ENCODE measurements around the gene NOL4L. TPM values are rescaled to one million over a fixed set of nuclear protein-coding genes. Genes with fewer than 3 reads are reported as not detected.

The NOL4L gene
- 7.5 and 9.5 TPM in 2 replicates for total RNA-seq (2014; rRNA removed; shearing (Covaris generic))
- 13.5 and 17.2 TPM in 2 replicates for polyA plus RNA-seq (2014; cell fraction: nucleus; rRNA removed)

DNA sequence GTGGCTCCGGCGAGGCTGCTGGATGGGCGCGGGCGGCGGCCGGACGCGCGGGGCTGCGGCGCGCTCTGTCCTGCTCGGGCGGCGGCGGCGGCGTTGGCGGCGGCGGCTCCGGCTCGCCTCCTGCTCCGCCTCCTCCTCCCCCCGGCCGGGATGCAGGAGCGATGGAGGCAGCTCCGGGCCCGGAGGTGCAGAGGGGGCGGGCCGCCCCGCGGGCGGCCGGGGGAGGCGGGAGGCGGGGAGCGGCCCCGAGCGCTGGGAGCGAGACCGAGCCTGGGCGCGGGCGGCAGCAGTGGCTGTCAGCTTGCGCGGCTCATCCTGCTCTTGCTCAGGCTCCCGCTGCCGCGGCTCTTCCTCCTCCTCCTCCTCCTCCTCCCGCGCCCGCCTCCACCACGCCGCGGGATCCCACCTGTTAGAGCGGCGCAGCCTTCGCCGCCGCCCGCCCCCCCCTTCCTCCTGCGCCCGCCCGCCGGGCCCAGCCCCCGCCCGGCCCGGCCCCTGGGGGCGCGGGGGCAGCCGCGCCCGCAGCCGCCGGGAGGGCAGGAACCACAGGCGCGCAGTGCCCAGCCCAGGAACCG lies at the start of gene NOL4L:
Gene NOL4L (minus strand): TSS at position 323 of the 575 bp plus-strand sequence. CDS start 443 bp downstream, outside the sequence.
- no peak for DNase-seq (ENCODE audit: extremely low read depth, low read depth)

GRCh38 chr20:32634041-32634805 lies 49.1 kb upstream of the NOL4L start:
- no peak for DNase-seq (ENCODE audit: extremely low read depth, low read depth)

GRCh38 chr20:32632461-32633354 lies 47.6 kb upstream of the NOL4L start:
- DNase-seq (ENCODE audit: extremely low read depth, low read depth): no peak

- DNase-seq (ENCODE audit: extremely low read depth, low read depth): no peak
Measured at GRCh38 chr20:32631933-32632460, 46.9 kb upstream of the NOL4L start.

GRCh38 chr20:32629813-32630212 lies 44.7 kb upstream of the NOL4L start:
- no peak for DNase-seq (ENCODE audit: extremely low read depth, low read depth)

GRCh38 chr20:32628960-32629530 lies 43.9 kb upstream of the NOL4L start:
- DNase-seq (ENCODE audit: extremely low read depth, low read depth): no peak

- DNase-seq (ENCODE audit: extremely low read depth, low read depth): no peak
Measured at GRCh38 chr20:32626859-32627636, 41.9 kb upstream of the NOL4L start.

DNA sequence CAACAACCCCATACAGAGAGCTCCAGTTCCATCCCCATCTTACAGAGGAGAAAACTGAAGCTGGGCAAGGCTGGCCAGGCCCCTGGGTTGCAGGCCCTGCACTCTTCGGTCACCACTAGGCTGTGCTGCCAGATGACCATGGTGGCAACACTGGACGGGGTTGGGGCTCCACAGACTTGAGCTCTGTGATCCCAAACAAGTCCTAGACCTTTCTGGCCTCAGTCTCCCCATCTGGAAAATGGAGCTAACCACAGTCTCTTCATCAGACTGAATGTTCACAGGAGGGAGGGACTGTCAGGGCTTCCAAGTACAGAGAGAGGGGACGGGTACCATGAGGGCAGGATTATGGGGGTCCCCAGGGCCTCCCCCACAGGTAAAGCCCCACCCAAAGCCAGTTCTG lies 41.3 kb upstream of the NOL4L start:
- DNase-seq (ENCODE audit: extremely low read depth, low read depth): no peak

DNA sequence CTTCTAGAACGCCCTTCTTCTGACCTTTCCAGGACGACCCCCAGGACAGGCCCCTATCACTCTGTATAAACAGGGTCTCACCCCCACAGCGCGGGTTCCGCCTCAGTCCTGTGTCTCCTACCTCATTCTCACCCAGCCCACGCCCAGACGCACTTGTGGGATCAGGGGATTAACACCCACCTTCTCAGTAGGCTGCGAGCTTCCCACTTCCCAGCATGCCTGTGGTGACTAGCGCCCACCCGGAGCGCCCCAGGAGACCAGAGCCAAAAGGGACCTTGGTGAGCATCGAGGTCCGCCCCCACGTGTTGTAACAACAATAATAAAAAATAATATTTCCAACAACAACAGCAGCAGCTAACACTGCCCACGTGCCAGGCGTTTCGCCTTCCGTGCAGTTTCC lies 40.9 kb upstream of the NOL4L start:
- DNase-seq (ENCODE audit: extremely low read depth, low read depth): no peak

- DNase-seq (ENCODE audit: extremely low read depth, low read depth): no peak
Measured at GRCh38 chr20:32624687-32625345, 39.7 kb upstream of the NOL4L start.

GRCh38 chr20:32623667-32624157 lies 38.6 kb upstream of the NOL4L start:
- DNase-seq (ENCODE audit: extremely low read depth, low read depth): no peak

DNA sequence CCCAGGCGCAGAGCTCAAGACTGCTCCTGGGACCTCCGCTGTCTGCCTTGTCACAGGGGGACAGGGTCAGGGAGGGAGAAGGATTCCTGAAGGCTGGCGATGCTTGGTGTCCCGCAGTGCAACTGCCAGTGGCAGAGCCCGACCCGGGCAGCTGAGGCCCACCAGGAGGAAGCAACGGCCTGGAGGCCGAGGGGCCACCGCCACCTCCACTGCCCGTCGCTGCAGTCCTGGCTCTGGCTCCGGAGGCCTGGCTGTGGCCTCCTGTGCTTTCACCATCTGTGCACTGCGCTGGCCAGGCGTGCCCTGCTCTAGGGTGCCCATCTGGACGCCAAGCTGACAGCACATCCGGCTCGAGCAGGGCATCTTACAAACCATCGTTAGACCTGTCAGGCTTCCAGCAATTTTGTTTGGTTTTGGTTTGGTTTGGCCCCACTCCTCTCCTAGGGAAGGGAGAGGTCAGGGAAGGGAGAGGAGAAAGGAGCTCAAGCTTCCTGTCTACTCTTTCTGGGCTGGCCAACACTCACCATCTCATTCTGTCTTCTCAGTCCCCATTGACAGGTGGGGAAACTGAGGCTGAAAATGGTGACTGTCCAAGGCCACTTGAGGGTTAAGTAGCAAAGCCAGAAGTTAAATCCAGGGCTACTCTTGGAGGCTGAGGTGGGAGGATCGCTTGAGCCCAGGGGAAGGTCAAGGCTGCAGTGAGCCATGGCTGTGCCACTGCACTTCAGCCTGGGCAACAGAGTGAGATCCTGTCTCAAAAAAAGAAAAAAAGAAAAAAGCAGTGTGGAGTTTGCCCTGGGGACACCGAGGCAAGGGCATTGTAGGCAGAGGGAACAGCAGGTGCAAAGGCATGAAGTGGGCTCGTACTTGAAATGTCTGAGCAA lies 37.7 kb upstream of the NOL4L start:
- no peak for DNase-seq (ENCODE audit: extremely low read depth, low read depth)

- no peak for DNase-seq (ENCODE audit: extremely low read depth, low read depth)
Measured at GRCh38 chr20:32621891-32622584, 36.9 kb upstream of the NOL4L start.

- DNase-seq (ENCODE audit: extremely low read depth, low read depth): no peak
Measured at GRCh38 chr20:32621071-32621890, 36.1 kb upstream of the NOL4L start.

DNA sequence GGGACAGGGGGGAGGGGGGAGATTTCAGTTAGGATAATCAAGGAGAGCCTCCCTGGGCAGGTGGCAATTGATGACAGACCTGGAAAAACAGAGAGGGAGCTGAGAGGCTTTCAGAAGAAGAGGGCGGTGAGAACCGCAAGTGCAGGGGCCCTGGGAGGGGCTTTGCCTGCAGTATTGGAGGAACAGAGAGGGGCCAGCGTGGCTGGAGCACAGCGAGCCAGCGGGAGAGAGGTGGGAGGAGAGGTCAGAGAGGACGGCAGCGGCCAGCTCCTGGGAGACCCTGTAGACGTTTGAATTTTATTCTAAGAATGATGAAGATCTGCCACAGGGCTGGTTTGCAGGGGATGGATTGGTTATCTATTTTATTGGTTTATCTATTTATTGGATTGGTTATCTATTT lies 34.5 kb upstream of the NOL4L start:
- no peak for DNase-seq (ENCODE audit: extremely low read depth, low read depth)

DNA sequence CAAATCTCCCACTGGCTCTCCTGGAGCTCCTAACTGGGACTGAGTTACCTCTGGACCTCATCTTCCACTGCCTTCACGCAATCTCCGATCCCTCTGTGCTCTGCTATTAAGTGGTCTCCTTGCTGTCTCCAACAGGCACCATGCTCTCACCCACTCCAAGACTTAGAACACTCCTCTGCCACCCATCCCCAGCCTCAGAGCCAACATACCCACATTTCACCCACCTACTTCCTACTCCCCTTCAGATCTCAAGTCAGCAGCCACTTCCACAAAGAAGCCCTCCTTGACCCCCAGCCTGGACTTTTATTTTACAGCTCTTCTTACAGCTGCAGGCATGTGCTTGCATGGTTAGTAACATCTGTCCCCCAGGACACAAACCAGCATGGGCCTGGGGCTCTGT lies 29.6 kb upstream of the NOL4L start:
- DNase-seq (ENCODE audit: extremely low read depth, low read depth): no peak

- no peak for DNase-seq (ENCODE audit: extremely low read depth, low read depth)
Measured at GRCh38 chr20:32614303-32614702, 29.2 kb upstream of the NOL4L start.

Data from NCI-H460 (cell line).